AG08395 (cell line): ENCODE data around the gene NAA20.

ENCODE experiments used
- DNase-seq: peaks from one replicate; pipeline ENCODE4 v3.0.0; 2012; ENCODE audit warnings: mixed read lengths, low spot score

The NAA20 gene

GRCh38 chr20:20019123-20019522 lies 2.0 kb downstream of the NAA20 start:
- DNase-seq, result no peak

GRCh38 chr20:20020908-20021307 lies 3.7 kb downstream of the NAA20 start:
- no peak for DNase-seq

- DNase-seq, result no peak
Observed at GRCh38 chr20:20021835-20022234, 4.7 kb downstream of the NAA20 start.

- no peak for DNase-seq
Observed at GRCh38 chr20:20022498-20022897, 5.3 kb downstream of the NAA20 start.

DNA sequence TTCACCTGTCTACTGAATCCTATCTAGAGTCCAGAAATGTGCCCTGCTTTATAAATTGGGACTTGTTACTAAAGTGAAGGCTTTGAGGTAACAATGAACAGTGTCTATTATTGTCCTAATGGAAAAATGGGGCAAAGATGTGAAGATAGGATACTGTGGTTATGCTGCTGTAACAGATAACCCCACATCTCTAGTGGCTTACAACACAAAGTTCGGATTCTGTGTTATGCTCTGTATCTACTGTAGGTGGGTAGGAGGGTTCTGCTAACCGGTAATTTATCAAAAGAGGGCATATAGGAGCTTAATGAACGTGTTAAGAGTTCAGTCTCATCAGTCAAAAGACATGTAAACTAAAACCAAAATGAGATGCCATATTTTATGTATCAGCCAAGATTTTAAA lies 6.2 kb downstream of the NAA20 start:
- DNase-seq, result no peak

- DNase-seq, result peak; percentile 27
Observed at GRCh38 chr20:20024942-20025341, 7.8 kb downstream of the NAA20 start.

GRCh38 chr20:20027284-20027683 lies 10.1 kb downstream of the NAA20 start:
- no peak for DNase-seq

- no peak for DNase-seq
Observed at GRCh38 chr20:20031790-20032189, 14.6 kb downstream of the NAA20 start.

DNA sequence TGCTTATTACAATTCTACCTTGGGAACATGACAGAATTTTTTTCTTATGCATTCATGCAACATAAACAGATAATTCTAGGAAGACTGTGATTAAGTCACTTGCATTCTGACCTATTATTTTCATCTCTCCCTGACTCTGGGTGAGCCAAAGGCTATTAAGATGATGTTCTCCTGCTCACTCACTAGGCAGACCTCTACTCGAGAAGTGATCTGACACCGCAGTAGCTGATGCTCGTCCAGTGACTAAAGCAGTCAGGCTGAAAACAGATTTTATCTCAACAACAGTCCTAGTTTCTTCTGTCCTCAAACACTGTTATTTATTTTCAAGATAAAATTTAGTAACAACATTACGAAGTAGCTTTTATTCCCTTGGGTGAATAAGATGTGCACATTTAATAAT lies 17.3 kb downstream of the NAA20 start:
- DNase-seq, result no peak

GRCh38 chr20:20036756-20037155 lies 19.6 kb downstream of the NAA20 start:
- no peak for DNase-seq

DNA sequence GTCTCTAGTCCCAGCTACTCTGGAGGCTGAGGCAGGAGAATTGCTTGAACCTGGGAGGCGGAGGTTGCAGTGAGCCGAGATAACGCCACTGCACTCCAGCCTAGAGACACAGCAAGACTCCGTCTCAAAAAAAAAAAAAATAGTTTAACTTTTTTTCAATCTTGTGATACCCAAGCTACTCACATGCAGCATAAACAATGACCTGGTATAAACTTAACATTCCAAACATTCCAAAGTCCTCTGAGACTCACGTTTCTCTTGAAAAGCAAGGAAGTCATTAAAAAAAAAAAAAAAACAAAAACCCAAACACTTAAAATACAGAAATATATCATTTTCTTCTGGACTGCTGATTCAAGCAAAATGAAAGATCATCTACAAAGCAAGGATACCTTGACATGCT lies 20.8 kb downstream of the NAA20 start:
- DNase-seq, result peak; percentile 36

- no peak for DNase-seq
Observed at GRCh38 chr20:20038586-20038985, 21.4 kb downstream of the NAA20 start.

GRCh38 chr20:20039752-20040387 lies 22.7 kb downstream of the NAA20 start:
- no peak for DNase-seq

- no peak for DNase-seq
Observed at GRCh38 chr20:20051767-20052073, 34.6 kb downstream of the NAA20 start.

GRCh38 chr20:20052074-20052970 lies 35.2 kb downstream of the NAA20 start, which contains the start of the genes CFAP61 and CRNKL1:
Gene CFAP61, plus strand, starts transcription at chr20:20052532. Its CDS starts 4,122 bp downstream, at chr20:20056654.
Gene CRNKL1, minus strand, starts transcription at chr20:20052466. Its CDS starts 124 bp downstream, at chr20:20052342.
- DNase-seq, result peak; percentile 97

DNA sequence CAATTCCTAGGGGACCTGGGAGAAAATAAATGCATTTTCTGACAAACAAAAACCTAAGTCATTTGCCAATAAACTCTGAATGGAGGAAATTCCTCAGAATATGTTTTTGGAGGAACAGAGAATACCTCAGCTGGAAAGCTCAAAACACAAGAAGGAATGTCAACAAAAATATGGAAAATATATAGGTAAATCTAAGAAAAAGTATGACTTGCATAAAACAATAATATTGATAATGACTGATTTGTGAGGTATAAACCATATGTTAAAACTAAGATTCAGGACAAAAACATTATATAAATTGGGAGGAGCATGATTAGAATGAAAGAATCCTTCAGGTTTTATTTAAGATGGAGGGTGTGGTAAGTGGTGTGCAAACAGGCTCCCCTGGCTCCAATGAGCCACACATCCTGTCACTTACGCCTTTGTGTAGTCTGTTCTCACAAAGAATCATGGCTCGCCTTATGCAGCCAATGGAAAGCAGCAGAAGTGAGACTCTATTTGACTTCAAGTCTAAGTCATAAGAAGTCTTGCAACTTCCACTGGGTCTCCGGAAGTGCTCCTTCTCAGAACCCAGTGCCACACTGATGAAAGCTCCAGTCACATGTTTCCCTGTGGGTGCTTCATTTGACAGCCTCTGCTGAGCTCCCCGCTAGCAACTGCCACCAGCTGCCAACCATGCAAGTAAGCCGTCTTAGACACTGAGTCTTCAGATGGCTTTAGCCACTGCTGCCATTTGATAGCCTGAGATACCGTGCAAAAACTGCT lies 43.3 kb downstream of the NAA20 start:
- no peak for DNase-seq

- no peak for DNase-seq
Observed at GRCh38 chr20:20063941-20064702, 47.0 kb downstream of the NAA20 start.

GRCh38 chr20:20065361-20065760 lies 48.2 kb downstream of the NAA20 start:
- no peak for DNase-seq

- no peak for DNase-seq
Observed at GRCh38 chr20:20070871-20071726, 53.9 kb downstream of the NAA20 start.

- DNase-seq, result no peak
Observed at GRCh38 chr20:20073801-20074371, 56.7 kb downstream of the NAA20 start.

DNA sequence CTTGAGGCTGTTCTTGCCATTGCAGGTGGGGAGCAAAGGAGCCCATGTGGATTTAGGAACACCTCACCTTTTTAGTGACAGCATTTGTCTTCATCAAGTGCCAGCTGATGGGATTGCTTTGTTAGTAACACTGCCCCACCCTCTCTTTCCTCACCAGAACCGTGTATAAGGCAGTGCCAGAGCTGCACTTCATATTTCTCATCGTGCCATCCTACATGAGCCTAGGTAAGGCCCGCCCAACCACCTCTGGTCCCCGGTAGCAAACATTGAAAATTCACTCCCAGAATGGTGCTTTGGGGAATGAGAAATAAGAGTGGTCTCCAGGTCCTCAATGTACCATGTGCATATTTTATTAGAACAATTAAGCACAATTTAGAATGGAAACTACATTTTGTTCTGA lies 57.9 kb downstream of the NAA20 start:
- no peak for DNase-seq
